Amniotic epithelial cell (primary cell): ENCODE measurements around the gene GFRA1.

Experiments
- DNase-seq: peaks from one replicate; pipeline ENCODE4 v3.0.0-alpha.2; 2010; ENCODE audit warnings: low read depth

Gene GFRA1

DNA sequence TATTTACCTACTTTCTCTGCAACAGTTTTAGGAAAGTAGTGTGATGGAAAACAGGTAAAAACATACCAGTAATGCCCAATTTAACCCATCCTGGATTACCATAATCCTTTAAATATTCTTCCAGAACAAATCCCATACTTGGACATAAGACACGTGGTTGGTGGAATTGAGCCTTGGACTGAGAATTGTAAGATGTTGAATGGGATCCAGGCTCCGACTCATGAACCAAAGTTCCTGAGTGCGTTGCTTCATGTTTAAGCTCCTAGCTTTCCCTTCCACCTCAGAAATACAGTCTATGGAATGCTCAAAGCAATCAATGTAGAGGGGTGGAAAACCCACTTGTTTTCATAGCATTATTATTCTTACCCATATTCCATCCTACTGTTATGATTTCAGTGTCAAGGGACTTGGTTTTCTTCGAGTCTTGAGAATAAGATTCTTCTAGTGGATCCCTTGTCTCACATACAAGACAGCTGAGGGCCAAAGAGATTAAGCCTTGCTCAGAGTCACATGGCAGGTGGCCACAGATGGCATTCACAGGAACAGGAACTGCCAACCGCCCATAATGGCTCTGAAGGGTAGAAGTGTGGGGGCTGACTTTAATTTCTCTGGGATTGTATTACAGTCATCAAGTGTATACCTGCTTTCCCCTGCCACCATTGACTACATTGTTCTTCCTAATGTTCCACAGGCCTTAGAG lies 171.2 kb downstream of the GFRA1 start:
- peak; percentile 1 for DNase-seq

- no peak for DNase-seq
Measured at GRCh38 chr10:116100984-116101383, 172.0 kb downstream of the GFRA1 start.

GRCh38 chr10:116099023-116099420 lies 174.0 kb downstream of the GFRA1 start:
- no peak for DNase-seq

DNA sequence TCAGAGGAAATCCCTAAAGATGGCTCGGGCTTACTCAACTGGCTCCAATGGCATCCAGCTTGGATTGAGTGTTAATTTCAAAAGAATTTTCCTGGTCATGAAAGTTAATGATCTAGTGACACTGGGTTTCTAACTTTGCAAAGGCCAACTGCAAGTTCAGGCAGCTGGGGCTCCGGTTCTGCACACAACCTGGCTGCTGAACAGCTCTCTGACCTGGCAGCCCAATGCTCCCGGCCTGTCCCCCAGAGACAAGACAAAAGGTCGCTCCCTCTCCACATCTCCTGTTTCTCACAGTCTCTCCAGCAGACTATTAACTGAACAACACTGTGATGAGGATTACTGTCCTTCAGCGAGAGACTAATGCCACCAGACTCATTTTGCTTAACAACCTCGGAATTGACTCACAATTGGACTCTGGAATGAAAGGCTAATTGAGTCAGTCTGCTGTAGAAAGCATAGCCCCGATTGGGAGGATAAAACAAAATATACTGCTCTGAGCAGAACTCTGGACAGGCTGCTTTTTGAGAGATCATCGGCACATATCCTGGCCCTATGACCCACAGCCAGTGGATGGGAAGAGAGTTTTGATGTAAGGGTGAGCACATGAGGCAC lies 174.5 kb downstream of the GFRA1 start:
- no peak for DNase-seq

DNA sequence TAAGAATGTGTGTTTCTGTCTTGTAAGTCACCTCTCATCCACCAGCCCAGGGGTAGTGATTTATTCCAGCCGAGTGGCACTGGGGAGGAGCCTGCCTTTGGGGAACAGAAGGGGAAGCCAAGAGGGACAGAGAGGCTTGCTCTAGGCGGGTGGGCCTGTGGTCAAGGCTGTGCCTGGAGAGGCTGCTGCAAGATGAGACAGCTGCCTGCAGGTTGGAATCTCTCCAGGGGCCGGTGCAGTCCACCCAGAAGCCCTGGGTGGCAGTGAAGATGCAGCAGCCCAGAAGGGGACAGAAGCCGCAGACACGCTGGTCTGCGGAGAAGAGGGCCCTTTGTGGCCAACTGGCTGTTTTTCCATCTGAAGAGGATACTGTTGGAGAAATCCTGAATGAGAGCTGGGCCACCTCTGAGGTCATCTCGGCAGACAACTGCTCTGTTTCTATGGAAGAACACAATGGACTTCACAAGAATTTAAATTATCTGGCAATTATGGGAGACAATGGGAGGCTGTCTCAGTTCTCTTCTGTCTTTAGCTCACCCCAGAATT lies 175.7 kb downstream of the GFRA1 start:
- DNase-seq, result no peak

DNA sequence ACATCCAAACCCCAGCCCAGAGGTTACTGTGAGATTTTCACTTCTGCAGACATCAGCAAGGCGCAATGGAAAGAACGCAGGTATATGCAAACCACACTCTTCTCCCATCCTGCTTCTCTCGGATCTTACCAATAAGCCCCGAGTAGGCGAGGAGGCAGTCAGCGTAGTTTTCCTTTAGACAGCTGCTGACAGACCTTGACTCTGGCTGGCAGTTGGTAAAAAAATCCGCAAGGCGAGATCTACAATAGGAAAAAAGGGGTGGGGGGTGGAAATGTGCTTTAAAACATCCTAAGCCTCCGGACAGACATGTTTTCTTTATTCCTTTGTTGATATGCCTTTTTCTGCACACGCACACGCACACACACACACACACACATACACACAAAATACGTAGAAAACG lies 176.5 kb downstream of the GFRA1 start:
- DNase-seq, result no peak

- DNase-seq, result no peak
Measured at GRCh38 chr10:116094356-116094755, 178.7 kb downstream of the GFRA1 start.

DNA sequence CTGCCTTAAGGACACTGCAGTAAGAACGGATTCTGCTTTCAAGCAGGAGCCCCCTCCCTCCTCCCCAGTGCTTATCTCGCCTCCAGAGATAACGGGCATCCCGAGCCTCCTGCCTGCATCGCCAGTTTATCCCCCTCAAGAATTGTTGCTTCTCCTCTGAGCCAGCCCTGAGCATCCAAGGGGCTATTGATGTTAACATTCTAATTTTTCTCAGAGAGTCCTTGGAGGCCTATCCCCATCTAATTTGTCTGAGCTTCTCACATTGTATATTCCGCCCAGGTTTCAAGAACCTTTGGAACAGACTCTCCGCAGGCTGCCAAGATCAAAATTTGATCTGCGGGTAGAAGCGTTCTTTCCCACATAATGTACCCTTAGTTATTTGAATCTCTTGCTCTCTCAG lies 180.0 kb downstream of the GFRA1 start:
- no peak for DNase-seq

DNA sequence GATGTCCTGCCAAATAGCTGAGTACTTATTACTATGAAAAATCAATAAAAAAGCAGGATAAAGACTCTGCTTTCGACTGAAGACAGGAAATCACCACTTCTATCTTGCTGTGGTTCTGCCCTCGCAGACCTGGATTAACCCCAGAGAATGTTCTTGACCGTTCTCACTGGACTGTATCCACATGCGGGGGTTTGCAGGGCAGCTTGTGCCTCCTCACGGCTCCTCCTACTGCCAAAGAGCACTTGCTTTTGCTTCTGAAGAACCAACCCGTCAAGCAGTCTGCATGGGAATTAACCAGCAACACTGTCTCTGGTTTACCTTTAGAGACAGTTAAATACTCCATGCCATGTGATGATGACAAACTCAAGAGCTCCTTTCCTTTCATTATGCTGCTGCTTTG lies 184.0 kb downstream of the GFRA1 start:
- peak; percentile 1 for DNase-seq

GRCh38 chr10:116085323-116085722 lies 187.7 kb downstream of the GFRA1 start:
- DNase-seq, result no peak

- DNase-seq, result no peak
Measured at GRCh38 chr10:116084161-116084560, 188.8 kb downstream of the GFRA1 start.

GRCh38 chr10:116083226-116083762 lies 189.7 kb downstream of the GFRA1 start:
- DNase-seq, result no peak

DNA sequence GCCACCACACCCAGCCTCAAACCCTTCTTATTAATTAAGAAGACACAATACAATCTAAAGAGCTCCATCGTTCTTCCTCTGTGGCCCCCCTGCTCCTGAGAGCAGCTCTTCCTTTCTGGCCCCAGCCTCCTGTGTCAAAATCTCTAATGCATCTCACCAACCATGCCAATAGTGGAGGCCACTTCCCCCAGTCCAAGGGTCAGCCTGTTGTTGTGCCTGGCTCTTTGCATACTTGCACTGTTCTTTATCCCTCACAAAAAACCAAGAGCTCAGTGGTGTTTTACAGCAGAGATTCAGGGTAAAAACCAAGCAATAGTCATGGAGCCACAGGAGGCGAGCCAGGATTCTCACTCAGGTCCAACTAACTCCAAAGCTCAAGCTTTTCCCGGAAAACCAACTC lies 190.2 kb downstream of the GFRA1 start:
- no peak for DNase-seq

GRCh38 chr10:116082206-116082605 lies 190.8 kb downstream of the GFRA1 start:
- no peak for DNase-seq

- peak; percentile 17 for DNase-seq
Measured at GRCh38 chr10:116080553-116080952, 192.5 kb downstream of the GFRA1 start.

GRCh38 chr10:116079355-116079754 lies 193.7 kb downstream of the GFRA1 start:
- no peak for DNase-seq

GRCh38 chr10:116076621-116077020 lies 196.4 kb downstream of the GFRA1 start:
- no peak for DNase-seq

- no peak for DNase-seq
Measured at GRCh38 chr10:116073510-116073909, 199.5 kb downstream of the GFRA1 start.

DNA sequence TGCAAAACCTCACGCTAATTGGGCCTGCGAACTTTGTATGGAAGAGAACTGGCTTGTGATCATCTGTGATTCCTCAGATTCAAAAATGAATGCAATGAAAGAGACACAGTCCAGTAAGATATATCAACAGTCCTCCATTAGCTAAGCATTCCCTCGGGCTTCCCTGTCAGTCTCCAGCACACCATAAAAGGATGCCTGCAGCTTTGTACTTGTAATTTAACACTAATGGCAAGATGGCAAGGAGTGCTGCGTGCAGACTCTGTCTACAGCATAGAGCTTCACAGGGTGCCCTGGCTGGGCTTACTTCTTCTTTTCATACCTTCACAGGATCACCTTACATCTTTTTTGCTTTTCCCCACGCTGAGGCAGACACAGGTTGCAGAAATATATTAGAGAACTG lies 200.0 kb downstream of the GFRA1 start:
- no peak for DNase-seq

DNA sequence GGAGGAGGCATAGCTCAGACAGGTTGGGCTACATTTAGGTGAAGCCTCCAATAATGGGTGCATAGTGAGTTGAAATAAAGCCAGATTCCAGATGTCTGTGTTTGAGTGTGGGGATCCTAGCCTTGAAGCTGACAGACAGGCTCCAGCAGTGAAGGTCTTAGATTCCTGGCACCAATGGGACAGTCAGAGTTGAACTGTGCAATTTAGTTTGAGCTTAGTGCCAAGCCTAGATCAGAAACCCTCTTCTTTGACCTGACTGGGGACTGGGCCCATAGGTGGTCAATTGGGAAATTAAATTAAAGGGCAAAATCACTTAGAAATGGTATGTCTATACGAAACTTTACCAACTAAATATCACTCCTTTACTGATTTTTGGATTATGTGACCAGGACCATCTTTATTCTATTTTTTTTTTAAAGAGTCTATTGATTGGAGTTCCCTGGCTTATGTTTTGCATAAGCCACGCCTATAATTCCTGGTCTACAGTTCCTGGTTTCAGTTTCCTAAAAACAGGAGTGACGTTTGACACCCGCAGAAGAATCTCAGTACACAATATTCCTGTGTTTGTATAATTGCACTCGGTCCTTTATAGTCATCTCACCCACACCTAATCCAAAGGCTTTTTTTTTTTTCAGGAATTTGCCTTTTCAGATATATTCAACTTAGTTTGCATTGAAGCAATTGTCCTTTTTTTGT lies 201.4 kb downstream of the GFRA1 start:
- no peak for DNase-seq

GRCh38 chr10:116070743-116071320 lies 202.2 kb downstream of the GFRA1 start:
- DNase-seq, result no peak

- peak; percentile 43 for DNase-seq
Measured at GRCh38 chr10:116069856-116070255, 203.2 kb downstream of the GFRA1 start.
